Measurements from ENCODE around the gene MARCHF10.
A peak's percentile ranks its signal among the peaks of the same experiment; 100 is the strongest.
"Not testable (repeated sequence)": the region's sequence is repeated elsewhere in the genome, so short reads cannot be mapped to it uniquely, and the experiment has no call there.

The MARCHF10 gene

GRCh38 chr17:62792447-62792800, 15.7 kb downstream of the MARCHF10 start:
- no peak for ATAC-seq (replicated peaks; ENCODE audit: extremely low read depth, poor library complexity, severe bottlenecking)

GRCh38 chr17:62791767-62792446, 16.2 kb downstream of the MARCHF10 start:
- peaks cover 21% of the 10 kb centered on the region for H3K36me3 Mint-ChIP-seq (ENCODE audit: insufficient read depth)
- H3K9me3 Mint-ChIP-seq = peaks cover 9% of the 10 kb centered on the region
- peak overlapping the region; percentile 41 for H3K27ac Mint-ChIP-seq (ENCODE audit: low read depth)
- peaks cover 15% of the 10 kb centered on the region for H3K4me1 Mint-ChIP-seq
- no peak for ATAC-seq (replicated peaks; ENCODE audit: extremely low read depth, poor library complexity, severe bottlenecking)
- H3K27me3 Mint-ChIP-seq = peaks cover 14% of the 10 kb centered on the region
- DNase-seq (ENCODE audit: low spot score in 2 of 2) = no peak
- H3K4me3 Mint-ChIP-seq = no peak overlapping the region

More at GRCh38 chr17:62792447-62792800, 15.7 kb downstream of the MARCHF10 start:
- DNase-seq (ENCODE audit: low spot score in 2 of 2) = no peak
- Mint-ChIP-seq H3K27ac (ENCODE audit: low read depth) (peak overlapping the region; percentile 41), H3K27me3 (peaks cover 19% of the 10 kb centered on the region), H3K4me3 (no peak overlapping the region), H3K36me3 (ENCODE audit: insufficient read depth) (peaks cover 21% of the 10 kb centered on the region), H3K9me3 (peaks cover 9% of the 10 kb centered on the region), H3K4me1 (peaks cover 15% of the 10 kb centered on the region)

- Mint-ChIP-seq H3K4me3 (no peak overlapping the region), H3K4me1 (peaks cover 15% of the 10 kb centered on the region), H3K9me3 (peaks cover 9% of the 10 kb centered on the region), H3K27me3 (peaks cover 14% of the 10 kb centered on the region), H3K27ac (ENCODE audit: low read depth) (no peak overlapping the region), H3K36me3 (ENCODE audit: insufficient read depth) (peaks cover 21% of the 10 kb centered on the region)
- no peak for ATAC-seq (replicated peaks; ENCODE audit: extremely low read depth, poor library complexity, severe bottlenecking)
- DNase-seq (ENCODE audit: low spot score in 2 of 2) = no peak
Observed at GRCh38 chr17:62791235-62791734, 16.8 kb downstream of the MARCHF10 start.

GRCh38 chr17:62790564-62790986, 17.5 kb downstream of the MARCHF10 start:
- Mint-ChIP-seq H3K4me3 (no peak overlapping the region), H3K36me3 (ENCODE audit: insufficient read depth) (peaks cover 21% of the 10 kb centered on the region), H3K9me3 (peaks cover 9% of the 10 kb centered on the region), H3K27ac (ENCODE audit: low read depth) (no peak overlapping the region), H3K27me3 (peaks cover 18% of the 10 kb centered on the region), H3K4me1 (peaks cover 15% of the 10 kb centered on the region)
- DNase-seq (ENCODE audit: low spot score in 2 of 2) (no peak), ATAC-seq (replicated peaks; ENCODE audit: extremely low read depth, poor library complexity, severe bottlenecking) (no peak)

GRCh38 chr17:62787366-62787765, 20.7 kb downstream of the MARCHF10 start:
- Mint-ChIP-seq H3K27ac (ENCODE audit: low read depth) (no peak overlapping the region), H3K9me3 (peaks cover 9% of the 10 kb centered on the region), H3K4me1 (no peaks in the 10 kb centered on the region), H3K36me3 (ENCODE audit: insufficient read depth) (peaks cover 3% of the 10 kb centered on the region), H3K27me3 (peaks cover 45% of the 10 kb centered on the region), H3K4me3 (no peak overlapping the region)
- no peak for DNase-seq (ENCODE audit: low spot score in 2 of 2)
- ATAC-seq (replicated peaks; ENCODE audit: extremely low read depth, poor library complexity, severe bottlenecking) = no peak

GRCh38 chr17:62786646-62787045, 21.5 kb downstream of the MARCHF10 start:
- peaks cover under 1% of the 10 kb centered on the region for H3K36me3 Mint-ChIP-seq (ENCODE audit: insufficient read depth)
- H3K27me3 Mint-ChIP-seq = peaks cover 45% of the 10 kb centered on the region
- H3K27ac Mint-ChIP-seq (ENCODE audit: low read depth) = no peak overlapping the region
- DNase-seq (ENCODE audit: low spot score in 2 of 2) (no peak), ATAC-seq (replicated peaks; ENCODE audit: extremely low read depth, poor library complexity, severe bottlenecking) (no peak)
- H3K9me3 Mint-ChIP-seq = peaks cover 9% of the 10 kb centered on the region
- H3K4me1 Mint-ChIP-seq = no peaks in the 10 kb centered on the region
- H3K4me3 Mint-ChIP-seq = no peak overlapping the region

GRCh38 chr17:62785983-62786382, 22.1 kb downstream of the MARCHF10 start:
- not testable (repeated sequence) for ATAC-seq (replicated peaks; ENCODE audit: extremely low read depth, poor library complexity, severe bottlenecking); DNase-seq (ENCODE audit: low spot score in 2 of 2); H3K4me1 Mint-ChIP-seq; H3K9me3 Mint-ChIP-seq; H3K27ac Mint-ChIP-seq (ENCODE audit: low read depth); H3K4me3 Mint-ChIP-seq; H3K36me3 Mint-ChIP-seq (ENCODE audit: insufficient read depth)
- H3K27me3 Mint-ChIP-seq = peaks cover 45% of the 10 kb centered on the region

GRCh38 chr17:62782730-62783270, 25.3 kb downstream of the MARCHF10 start:
- no peak overlapping the region for H3K27ac Mint-ChIP-seq (ENCODE audit: low read depth)
- no peak for DNase-seq (ENCODE audit: low spot score in 2 of 2)
- H3K36me3 Mint-ChIP-seq (ENCODE audit: insufficient read depth) = no peaks in the 10 kb centered on the region
- no peak overlapping the region for H3K4me3 Mint-ChIP-seq
- ATAC-seq (replicated peaks; ENCODE audit: extremely low read depth, poor library complexity, severe bottlenecking) = no peak
- no peaks in the 10 kb centered on the region for H3K4me1 Mint-ChIP-seq
- peaks cover 54% of the 10 kb centered on the region for H3K27me3 Mint-ChIP-seq
- peaks cover 9% of the 10 kb centered on the region for H3K9me3 Mint-ChIP-seq

GRCh38 chr17:62781831-62782251, 26.3 kb downstream of the MARCHF10 start:
- ATAC-seq (replicated peaks; ENCODE audit: extremely low read depth, poor library complexity, severe bottlenecking) (no peak), DNase-seq (ENCODE audit: low spot score in 2 of 2) (no peak)
- Mint-ChIP-seq H3K36me3 (ENCODE audit: insufficient read depth) (no peaks in the 10 kb centered on the region), H3K4me3 (no peak overlapping the region), H3K27ac (ENCODE audit: low read depth) (no peak overlapping the region), H3K27me3 (peaks cover 57% of the 10 kb centered on the region), H3K4me1 (no peaks in the 10 kb centered on the region), H3K9me3 (peaks cover 9% of the 10 kb centered on the region)

- DNase-seq (ENCODE audit: low spot score in 2 of 2) = no peak
- Mint-ChIP-seq H3K4me3 (no peak overlapping the region), H3K4me1 (no peaks in the 10 kb centered on the region), H3K9me3 (peaks cover 9% of the 10 kb centered on the region), H3K27me3 (peaks cover 57% of the 10 kb centered on the region), H3K27ac (ENCODE audit: low read depth) (no peak overlapping the region), H3K36me3 (ENCODE audit: insufficient read depth) (no peaks in the 10 kb centered on the region)
- no peak for ATAC-seq (replicated peaks; ENCODE audit: extremely low read depth, poor library complexity, severe bottlenecking)
Observed at GRCh38 chr17:62781356-62781755, 26.8 kb downstream of the MARCHF10 start.

- H3K36me3 Mint-ChIP-seq (ENCODE audit: insufficient read depth) = no peaks in the 10 kb centered on the region
- no peak for DNase-seq (ENCODE audit: low spot score in 2 of 2)
Observed at GRCh38 chr17:62780951-62781350, 27.2 kb downstream of the MARCHF10 start.

GRCh38 chr17:62780269-62780668, 27.8 kb downstream of the MARCHF10 start:
- Mint-ChIP-seq H3K36me3 (ENCODE audit: insufficient read depth) (no peaks in the 10 kb centered on the region), H3K27ac (ENCODE audit: low read depth) (no peak overlapping the region)
- ATAC-seq (replicated peaks; ENCODE audit: extremely low read depth, poor library complexity, severe bottlenecking) = no peak

More at GRCh38 chr17:62780951-62781350, 27.2 kb downstream of the MARCHF10 start:
- Mint-ChIP-seq H3K27ac (ENCODE audit: low read depth) (no peak overlapping the region), H3K9me3 (peaks cover 9% of the 10 kb centered on the region), H3K4me3 (no peak overlapping the region), H3K4me1 (no peaks in the 10 kb centered on the region), H3K27me3 (peaks cover 57% of the 10 kb centered on the region)
- ATAC-seq (replicated peaks; ENCODE audit: extremely low read depth, poor library complexity, severe bottlenecking) = no peak

GRCh38 chr17:62778990-62779681, 29.0 kb downstream of the MARCHF10 start:
- H3K9me3 Mint-ChIP-seq = peaks cover 9% of the 10 kb centered on the region
- no peak for DNase-seq (ENCODE audit: low spot score in 2 of 2)
- H3K27me3 Mint-ChIP-seq = peaks cover 48% of the 10 kb centered on the region
- H3K36me3 Mint-ChIP-seq (ENCODE audit: insufficient read depth) = no peaks in the 10 kb centered on the region
- no peaks in the 10 kb centered on the region for H3K4me1 Mint-ChIP-seq
- H3K27ac Mint-ChIP-seq (ENCODE audit: low read depth) = no peak overlapping the region
- no peak for ATAC-seq (replicated peaks; ENCODE audit: extremely low read depth, poor library complexity, severe bottlenecking)
- no peak overlapping the region for H3K4me3 Mint-ChIP-seq

More at GRCh38 chr17:62780269-62780668, 27.8 kb downstream of the MARCHF10 start:
- H3K4me3 Mint-ChIP-seq = no peak overlapping the region
- peaks cover 51% of the 10 kb centered on the region for H3K27me3 Mint-ChIP-seq
- H3K9me3 Mint-ChIP-seq = peaks cover 9% of the 10 kb centered on the region
- no peak for DNase-seq (ENCODE audit: low spot score in 2 of 2)
- no peaks in the 10 kb centered on the region for H3K4me1 Mint-ChIP-seq
